GM23338 (cell line): ENCODE data around the gene SGCD. TPM values are rescaled to one million over a fixed set of nuclear protein-coding genes. Genes with fewer than 3 reads are reported as not detected.

Source experiments
- ATAC-seq: fragments of 200-7000 bp; cut with Tn5 transposase; 3 replicates; pipeline ENCODE4 v1.9.1; 2020
- DNase-seq: peaks from one replicate; pipeline ENCODE4 v3.0.0-alpha.2; 2015; ENCODE audit warnings: low spot score
- H2AFZ ChIP-seq: fragments of 200-600 bp; sonication (generic); 2 replicates; pipeline ENCODE4 v1.8.0; 2016; ENCODE audit warnings: antibody characterized with exemption, mild to moderate bottlenecking, moderate library complexity
- H3F3A ChIP-seq: fragments of 200-600 bp; sonication (generic); replicated peaks from 2 replicates; pipeline ENCODE4 v1.8.0; 2017; ENCODE audit warnings: antibody characterized with exemption, mixed run types, low read depth
- H3K27ac ChIP-seq: fragments of 200-600 bp; sonication (generic); 2 replicates; pipeline ENCODE4 v1.6.1; 2016; ENCODE audit warnings: low read depth
- H3K27me3 ChIP-seq: fragments of 200-600 bp; sonication (generic); 2 replicates; pipeline ENCODE4 v1.8.0; 2016; ENCODE audit warnings: mild to moderate bottlenecking, mixed run types, moderate library complexity; ENCODE audit not compliant: insufficient read depth
- H3K36me3 ChIP-seq: fragments of 200-600 bp; sonication (generic); 2 replicates; pipeline ENCODE4 v1.8.0; 2016; ENCODE audit warnings: mild to moderate bottlenecking; ENCODE audit not compliant: insufficient read depth
- H3K4me1 ChIP-seq: fragments of 200-600 bp; sonication (generic); 2 replicates; pipeline ENCODE4 v1.8.0; 2016; ENCODE audit warnings: mild to moderate bottlenecking, moderate library complexity; ENCODE audit not compliant: insufficient read depth
- H3K4me2 ChIP-seq: fragments of 200-600 bp; sonication (generic); 2 replicates; pipeline ENCODE4 v1.7.1; 2017; ENCODE audit warnings: mixed run types
- H3K4me3 ChIP-seq: fragments of 200-600 bp; sonication (generic); 2 replicates; pipeline ENCODE4 v1.6.1; 2016; ENCODE audit warnings: mixed run types
- H3K79me2 ChIP-seq: fragments of 200-600 bp; sonication (generic); replicated peaks from 2 replicates; pipeline ENCODE4 v1.8.0; 2017; ENCODE audit warnings: mild to moderate bottlenecking; ENCODE audit not compliant: insufficient read depth
- H3K9me2 ChIP-seq: fragments of 200-600 bp; sonication (generic); 2 replicates; pipeline ENCODE4 v1.8.0; 2017; ENCODE audit not compliant: insufficient read depth
- H4K20me1 ChIP-seq: fragments of 200-600 bp; sonication (generic); replicated peaks from 2 replicates; pipeline ENCODE4 v1.8.0; 2017; ENCODE audit warnings: mild to moderate bottlenecking; ENCODE audit not compliant: insufficient read depth
- H3K27ac Mint-ChIP-seq: 2 replicates; pipeline ENCODE4 v1.8.0; 2020; ENCODE audit warnings: inconsistent platforms, mild to moderate bottlenecking, moderate library complexity, mixed read lengths
- H3K27me3 Mint-ChIP-seq: 3 replicates; pipeline ENCODE4 v1.8.0; 2022; ENCODE audit warnings: low read depth, mild to moderate bottlenecking, moderate library complexity, mixed read lengths, inconsistent platforms; ENCODE audit not compliant: insufficient read depth, poor library complexity
- H3K36me3 Mint-ChIP-seq: 3 replicates; pipeline ENCODE4 v1.8.0; 2021; ENCODE audit warnings: low read depth, mild to moderate bottlenecking, inconsistent platforms, moderate library complexity, mixed read lengths
- H3K4me1 Mint-ChIP-seq: 3 replicates; pipeline ENCODE4 v1.8.0; 2020; ENCODE audit warnings: mild to moderate bottlenecking, inconsistent platforms, mixed read lengths
- H3K4me3 Mint-ChIP-seq: 3 replicates; pipeline ENCODE4 v1.8.0; 2021; ENCODE audit warnings: moderate library complexity, mild to moderate bottlenecking, inconsistent platforms, mixed read lengths
- H3K9me3 Mint-ChIP-seq: 3 replicates; pipeline ENCODE4 v1.8.0; 2020; ENCODE audit warnings: moderate library complexity, mild to moderate bottlenecking, inconsistent platforms, mixed read lengths
- CREB1 ChIP-seq: fragments of 250-450 bp; sonication (Bioruptor Pico); IDR thresholded peaks from 2 replicates; pipeline ENCODE4 v1.5.0; 2020; ENCODE audit warnings: low read depth, mild to moderate bottlenecking, moderate library complexity
- CTCF ChIP-seq, 2 experiments: fragments of 200-600 bp in 1 of 2; sonication (generic) in 1 of 2; conservative IDR thresholded peaks; 2 replicates each; pipeline versions ENCODE4 v1.5.1 to v1.6.1; 2016 to 2017; ENCODE audit warnings: antibody characterized with exemption in 2 of 2, low read depth in 2 of 2, mild to moderate bottlenecking in 2 of 2, moderate library complexity in 1 of 2
- EZH2 ChIP-seq: fragments of 200-600 bp; sonication (generic); IDR thresholded peaks from one replicate; pipeline ENCODE4 v1.8.0; 2017; ENCODE audit warnings: antibody characterized with exemption, mild to moderate bottlenecking, low read depth; ENCODE audit not compliant: unreplicated experiment
- JUNB ChIP-seq: IDR thresholded peaks from one replicate; pipeline ENCODE4 v1.6.1; 2016; ENCODE audit warnings: antibody characterized with exemption; ENCODE audit not compliant: unreplicated experiment
- REST ChIP-seq: IDR thresholded peaks from one replicate; pipeline ENCODE4 v1.6.1; 2018; ENCODE audit warnings: antibody characterized with exemption; ENCODE audit not compliant: unreplicated experiment
- ZNF114 ChIP-seq: fragments of 250-450 bp; sonication (Bioruptor Pico); IDR thresholded peaks from 2 replicates; pipeline ENCODE4 v1.5.0; 2020; ENCODE audit warnings: mild to moderate bottlenecking, moderate library complexity
- ZNF331 ChIP-seq: fragments of 250-450 bp; sonication (Bioruptor Pico); IDR thresholded peaks from 2 replicates; pipeline ENCODE4 v1.5.0; 2020; ENCODE audit warnings: low read depth, mild to moderate bottlenecking, moderate library complexity
- polyA plus RNA-seq: library from polyadenylated mRNA; unstranded; fragments of >200 nt; fragmentation: Nextera tagmentation; extraction: Ambion mirVana; gene quantifications from 2 replicates; pipeline ENCODE4 v1.2.1, GENCODE V29; 2016
- total RNA-seq: library from RNA; depleted of rRNA; stranded (reverse); fragments of >200 nt; shearing (Covaris generic); gene quantifications from 2 replicates; pipeline ENCODE4 v1.2.3, GENCODE V29; 2014

Gene SGCD
- total and polyA plus RNA-seq, 2 experiments from 2014 or later = 0.03 to 0.05 TPM

GRCh38 chr5:156379206-156379605 lies 52.2 kb downstream of the SGCD start (continued):
- no peak for TF ChIP-seq ZNF114 (CRISPR knock-in tag)
- no peak for TF ChIP-seq REST

- no peak for TF ChIP-seq ZNF331 (CRISPR knock-in tag)
- TF ChIP-seq EZH2 = no peak
- no peak for TF ChIP-seq JUNB
- TF ChIP-seq REST = no peak
- TF ChIP-seq CREB1 (CRISPR knock-in tag) = no peak
- TF ChIP-seq CTCF (conservative IDR thresholded peaks at IDR 0.05; ENCODE audit: low read depth in 2 of 2) = no peak
- no peaks in the 10 kb centered on the region for H3K4me1 Mint-ChIP-seq
- ATAC-seq (no peak), DNase-seq (no peak)
- H3K27me3 Mint-ChIP-seq = no peaks in the 10 kb centered on the region
- no peaks in the 10 kb centered on the region for H3K9me3 Mint-ChIP-seq
- Histone ChIP-seq H3K27me3 (no peaks in the 10 kb centered on the region), H3F3A (no peaks in the 10 kb centered on the region), H2AFZ (peak overlapping the region; percentile 18; the same call in 1 of the 2 replicates), H3K9me2 (no peaks in the 10 kb centered on the region), H3K4me2 (no peak overlapping the region), H3K79me2 (no peaks in the 10 kb centered on the region), H3K36me3 (no peaks in the 10 kb centered on the region), H4K20me1 (no peaks in the 10 kb centered on the region), H3K4me3 (no peak overlapping the region), H3K27ac (no peak overlapping the region), H3K4me1 (no peaks in the 10 kb centered on the region)
- H3K27ac Mint-ChIP-seq = no peak overlapping the region
- no peak overlapping the region for H3K4me3 Mint-ChIP-seq
- H3K36me3 Mint-ChIP-seq = no peaks in the 10 kb centered on the region
Observed at GRCh38 chr5:156380848-156381247, 53.9 kb downstream of the SGCD start.
